Stimulated activated CD4-positive, alpha-beta T cell treated with anti-CD3 and anti-CD28 coated beads, Interleukin-4, amount 100 ng/mL, for 24 hours (primary cell): Measurements from ENCODE around the gene LDHAL6B.
"Not testable (repeated sequence)": the region's sequence is repeated elsewhere in the genome, so short reads cannot be mapped to it uniquely, and the experiment has no call there.

Experiments used
- DNase-seq: peaks from one replicate; pipeline ENCODE4 v3.0.0-alpha.2; 2020

LDHAL6B gene

DNA sequence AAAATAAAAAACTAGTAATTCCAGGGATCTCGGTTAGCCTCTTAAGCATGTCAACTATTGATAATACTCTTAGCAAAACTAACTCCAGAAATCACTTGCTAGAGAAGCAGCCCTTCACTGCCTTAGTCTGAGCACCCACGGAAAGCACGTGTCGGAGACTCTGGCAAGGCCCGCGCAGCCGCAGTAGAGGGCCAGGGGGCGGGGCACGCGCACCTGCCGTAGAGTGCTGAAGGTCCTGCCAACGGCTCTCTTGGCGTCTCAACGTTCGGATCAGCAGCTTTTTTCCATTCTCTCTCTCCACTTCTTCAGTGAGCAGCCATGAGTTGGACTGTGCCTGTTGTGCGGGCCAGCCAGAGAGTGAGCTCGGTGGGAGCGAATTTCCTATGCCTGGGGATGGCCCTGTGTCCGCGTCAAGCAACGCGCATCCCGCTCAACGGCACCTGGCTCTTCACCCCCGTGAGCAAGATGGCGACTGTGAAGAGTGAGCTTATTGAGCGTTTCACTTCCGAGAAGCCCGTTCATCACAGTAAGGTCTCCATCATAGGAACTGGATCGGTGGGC lies at the start of gene LDHAL6B:
Gene LDHAL6B (plus strand): TSS at position 221 of the 561 bp plus-strand sequence. CDS start 98 bp downstream, at position 319.
- no peak for DNase-seq

DNA sequence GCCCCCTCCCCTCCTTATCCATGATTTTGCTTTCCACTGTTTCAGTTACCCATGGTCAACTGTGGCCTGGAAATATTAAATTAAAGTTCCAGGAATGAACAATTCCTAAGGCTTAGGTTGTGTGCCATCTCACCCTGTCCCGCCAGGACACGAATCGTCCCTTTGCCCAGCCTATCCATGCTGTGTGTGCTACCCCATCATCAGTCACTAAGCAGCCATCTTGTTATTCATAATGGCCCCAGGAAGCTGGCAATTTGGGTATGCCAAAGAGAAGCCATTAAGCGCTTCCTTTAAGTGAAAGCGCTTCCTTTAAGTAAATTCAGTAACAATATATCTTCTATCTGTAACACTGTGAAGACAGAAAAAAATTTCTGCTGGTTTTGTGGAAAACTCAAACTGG lies 49.2 kb upstream of the LDHAL6B start:
- no peak for DNase-seq

DNA sequence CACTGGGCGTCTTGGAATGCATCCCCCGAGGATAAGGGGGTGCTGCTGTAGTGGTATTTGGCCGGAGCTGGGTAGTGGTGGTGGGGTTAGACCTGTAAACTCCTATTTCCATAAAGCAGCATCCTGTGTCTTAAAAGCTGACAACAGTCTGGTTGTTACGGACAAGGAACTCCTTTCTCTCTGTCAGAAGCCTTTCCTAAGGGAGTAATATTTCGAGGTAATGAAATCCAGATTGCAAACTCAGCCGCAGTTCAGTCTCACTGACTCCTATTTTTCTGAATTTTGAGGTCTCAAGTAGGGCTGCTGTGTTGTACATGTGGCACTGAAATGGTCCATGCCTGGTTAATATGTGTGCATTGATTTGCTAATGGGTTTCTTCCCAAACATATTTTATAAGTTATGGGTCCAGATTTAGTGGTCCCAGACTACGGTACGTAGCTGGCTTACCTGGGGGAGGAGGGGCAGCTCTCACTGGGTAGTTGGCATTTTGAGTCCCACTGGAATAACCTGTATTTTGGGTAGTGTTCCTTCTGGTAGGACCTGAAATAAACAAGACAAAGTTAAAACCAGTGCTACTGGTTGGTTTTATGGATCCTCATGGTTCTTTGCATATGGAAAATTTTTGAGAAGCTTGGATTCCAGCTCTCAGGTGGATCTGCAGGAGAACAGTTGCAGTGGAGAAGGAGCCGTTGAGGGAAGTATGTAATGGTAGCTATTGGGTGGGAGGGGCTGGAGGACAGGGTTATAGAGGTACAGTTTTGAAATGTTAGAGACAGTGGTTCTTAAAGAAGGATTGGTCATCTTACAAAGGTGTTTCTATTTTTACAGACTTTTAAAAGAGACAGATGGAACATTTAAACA lies 48.6 kb upstream of the LDHAL6B start:
- no peak for DNase-seq

DNA sequence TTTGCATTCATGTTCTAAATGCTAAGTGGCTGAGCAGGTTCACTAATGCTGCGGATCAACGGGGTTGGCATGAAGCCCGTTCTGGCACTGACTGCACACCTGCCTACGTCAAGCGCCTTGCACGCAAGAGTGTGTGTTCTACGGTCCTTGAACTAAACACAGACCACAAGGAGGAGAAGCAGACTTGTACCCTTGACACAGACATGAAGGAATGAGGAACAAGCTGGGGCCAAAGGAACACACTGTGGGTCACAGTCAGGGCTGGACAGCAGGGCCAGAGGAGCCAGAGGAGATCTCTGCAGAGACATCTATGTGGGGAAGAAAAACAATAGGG lies 48.0 kb upstream of the LDHAL6B start:
- no peak for DNase-seq

DNA sequence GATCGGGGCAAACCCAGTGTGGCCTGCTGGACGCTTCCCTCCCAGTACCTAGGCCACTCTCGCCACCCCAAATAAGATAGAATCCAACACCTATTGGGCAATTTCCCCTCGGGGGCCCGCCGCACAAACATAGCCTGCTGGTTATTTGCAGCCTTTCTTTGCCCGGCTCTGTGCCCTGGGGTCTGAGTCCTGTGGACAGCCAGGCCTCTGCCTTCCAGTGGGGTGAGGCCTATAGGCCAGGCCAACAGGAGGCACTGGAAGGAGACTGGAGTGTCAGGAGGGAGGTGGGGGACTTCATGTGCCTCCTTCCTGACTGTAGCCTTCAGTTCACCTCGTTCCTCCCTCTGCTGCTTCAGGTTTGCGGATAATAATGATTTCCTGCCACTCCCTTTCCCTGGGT lies 47.4 kb upstream of the LDHAL6B start:
- DNase-seq, result no peak

DNA sequence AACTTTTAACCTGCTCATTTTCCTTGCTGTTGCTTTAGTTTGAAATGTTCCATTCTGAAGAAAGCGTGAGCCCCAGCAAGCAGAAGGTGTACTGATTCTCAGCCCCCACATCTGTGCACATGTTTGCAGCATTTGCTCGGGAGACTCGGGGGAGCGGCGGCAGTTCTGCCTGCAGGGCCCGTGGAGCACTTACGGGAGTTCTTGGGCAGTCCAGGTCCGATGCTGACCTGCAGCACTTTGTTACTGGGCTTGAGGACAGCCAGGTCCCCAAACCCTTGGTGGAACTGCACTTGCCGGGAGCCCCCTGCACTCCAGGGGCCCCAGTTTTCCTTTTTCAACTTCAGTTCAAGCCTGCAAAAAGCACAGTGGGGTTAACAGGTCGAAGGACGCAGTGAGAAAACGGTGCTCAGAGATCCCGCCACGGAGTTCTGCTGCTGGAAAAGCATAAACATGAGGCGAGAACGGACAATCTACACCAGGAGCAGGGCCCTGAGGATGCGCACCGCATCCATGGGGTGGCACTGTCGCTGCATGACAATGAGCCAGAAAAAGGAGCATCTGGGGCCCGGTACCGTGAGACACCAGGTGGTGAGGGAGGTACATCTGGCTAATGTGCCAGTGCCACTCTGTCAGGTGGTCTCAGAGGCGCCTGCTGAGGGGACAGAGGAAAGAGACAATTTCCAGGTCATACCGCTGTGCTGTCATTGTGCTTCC lies 45.6 kb upstream of the LDHAL6B start:
- DNase-seq, result peak; percentile 11

DNA sequence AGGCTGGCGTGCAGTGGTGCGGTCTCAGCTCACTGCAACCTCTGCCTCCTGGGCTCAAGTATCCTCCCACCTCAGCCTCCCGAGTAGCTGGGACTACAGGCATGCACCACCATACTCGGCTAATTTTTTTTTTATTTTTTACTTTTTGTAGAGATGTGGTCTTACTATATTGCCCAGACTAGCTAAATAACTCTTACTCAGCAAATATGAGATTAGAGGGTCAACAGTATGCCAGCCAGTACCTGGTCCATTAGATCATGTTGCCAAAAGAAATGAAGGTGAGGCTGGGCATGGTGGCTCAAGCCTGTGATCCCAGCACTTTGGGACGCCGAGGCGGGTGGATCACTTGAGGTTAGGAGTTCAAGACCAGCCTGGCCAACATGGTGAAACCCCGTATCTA lies 44.6 kb upstream of the LDHAL6B start:
- not testable (repeated sequence) for DNase-seq

DNA sequence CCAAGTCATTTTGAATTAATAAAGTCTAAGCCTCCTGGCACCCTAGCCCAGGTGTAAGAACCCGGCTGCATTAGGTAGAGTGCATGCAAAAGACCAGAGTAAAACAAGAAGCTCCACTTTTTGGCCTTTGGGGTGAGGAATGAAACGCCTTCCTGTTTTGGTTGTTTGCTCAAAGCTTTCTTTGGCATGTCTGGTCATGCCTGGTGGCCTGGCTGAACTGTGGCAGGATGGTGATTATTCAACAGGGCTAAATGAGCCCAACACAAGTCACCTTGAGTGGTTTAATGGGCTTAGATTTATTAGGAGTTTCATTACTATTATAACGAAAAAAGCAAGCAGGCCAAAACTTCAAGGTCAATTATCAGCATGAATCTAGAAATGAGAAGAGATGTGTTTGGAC lies 40.9 kb upstream of the LDHAL6B start:
- DNase-seq, result no peak

DNA sequence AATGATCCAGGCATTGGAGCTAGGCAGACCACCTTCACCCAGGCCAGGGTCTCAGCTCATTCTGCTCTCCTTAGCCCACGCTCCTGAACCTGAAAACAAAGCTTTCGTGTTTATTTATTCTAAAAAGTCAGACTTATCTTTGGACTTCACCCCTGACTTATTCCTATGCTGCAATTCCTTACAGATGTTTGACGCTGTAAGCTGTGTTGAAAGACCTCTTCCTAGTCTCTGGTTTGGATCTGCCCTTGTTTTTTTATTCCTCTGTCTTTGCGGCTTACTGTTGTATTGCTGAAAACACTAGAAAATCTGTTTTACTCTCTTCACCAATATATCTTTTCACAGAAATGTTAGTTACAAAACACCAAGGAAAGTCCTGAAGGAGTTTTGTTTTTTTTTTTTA lies 40.5 kb upstream of the LDHAL6B start:
- no peak for DNase-seq

DNA sequence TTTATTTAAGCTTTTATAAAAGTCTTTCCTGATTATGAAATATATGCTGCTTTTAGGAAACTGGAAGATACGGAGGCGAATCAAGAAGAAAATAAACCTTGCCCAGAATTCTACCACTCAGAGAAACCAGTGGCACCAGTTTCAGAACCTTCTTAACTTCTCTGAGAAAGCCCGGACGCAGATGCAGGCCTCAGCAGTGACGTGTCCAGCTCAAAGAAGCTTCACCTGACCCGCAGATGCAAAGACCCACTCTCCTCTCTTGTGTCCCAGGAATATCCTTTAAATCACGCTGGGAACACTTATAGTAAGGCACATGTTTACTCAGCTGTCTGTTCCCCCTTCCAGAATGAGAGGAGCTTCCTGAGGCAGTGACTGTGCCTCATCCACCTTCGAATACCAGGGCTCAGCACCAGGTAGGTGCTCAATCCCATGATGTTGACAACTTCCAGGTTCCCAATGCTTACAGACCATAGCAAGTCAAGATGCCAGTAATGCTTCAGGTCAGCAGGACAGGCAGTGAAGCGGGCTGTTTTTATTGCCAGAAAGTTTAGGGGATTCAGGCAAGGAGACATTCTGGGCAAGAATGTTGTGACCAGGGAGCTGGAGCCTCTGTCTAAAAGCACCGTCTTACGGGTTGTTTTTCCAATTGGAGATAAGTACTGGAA lies 39.9 kb upstream of the LDHAL6B start:
- DNase-seq, result no peak

DNA sequence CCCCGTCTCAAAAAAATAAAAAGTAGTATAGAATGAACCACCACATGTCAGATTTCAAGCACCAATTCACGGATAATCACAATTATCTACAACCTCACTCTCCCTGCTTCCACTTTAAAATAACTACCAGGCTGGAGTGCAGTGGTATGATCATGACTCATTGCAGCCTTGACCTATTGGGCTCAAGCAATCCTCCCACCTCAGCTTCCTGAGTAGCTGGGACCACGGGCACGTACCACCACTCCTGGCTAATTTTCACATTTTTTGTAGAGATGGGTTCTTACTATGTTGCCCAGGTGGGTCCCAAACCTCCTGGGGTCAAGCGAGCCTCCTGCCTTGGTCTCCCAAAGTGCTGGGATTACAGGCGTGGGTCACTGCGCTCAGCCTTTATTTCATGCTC lies 38.1 kb upstream of the LDHAL6B start:
- no peak for DNase-seq

DNA sequence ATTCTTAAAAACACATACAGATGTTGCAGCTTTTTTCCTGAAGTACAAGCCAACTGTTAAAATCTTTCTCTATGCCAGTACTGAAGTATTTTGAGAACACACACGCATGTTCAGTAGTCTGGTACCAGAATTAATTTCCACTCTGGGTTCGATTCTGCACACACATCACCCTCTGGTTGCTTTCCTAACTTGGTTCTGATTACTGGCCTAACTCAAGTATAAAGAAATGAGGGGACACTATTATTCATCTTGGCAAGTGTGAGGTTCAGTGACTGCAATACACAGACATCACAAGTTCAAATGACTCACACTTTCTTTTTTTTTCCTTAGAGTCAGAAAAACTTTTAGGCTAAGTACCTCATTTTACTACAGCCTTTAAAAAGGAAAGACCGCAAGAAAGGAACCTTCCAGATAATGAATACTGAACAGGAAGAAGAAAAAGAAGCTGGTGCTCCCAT lies 37.4 kb upstream of the LDHAL6B start:
- no peak for DNase-seq

DNA sequence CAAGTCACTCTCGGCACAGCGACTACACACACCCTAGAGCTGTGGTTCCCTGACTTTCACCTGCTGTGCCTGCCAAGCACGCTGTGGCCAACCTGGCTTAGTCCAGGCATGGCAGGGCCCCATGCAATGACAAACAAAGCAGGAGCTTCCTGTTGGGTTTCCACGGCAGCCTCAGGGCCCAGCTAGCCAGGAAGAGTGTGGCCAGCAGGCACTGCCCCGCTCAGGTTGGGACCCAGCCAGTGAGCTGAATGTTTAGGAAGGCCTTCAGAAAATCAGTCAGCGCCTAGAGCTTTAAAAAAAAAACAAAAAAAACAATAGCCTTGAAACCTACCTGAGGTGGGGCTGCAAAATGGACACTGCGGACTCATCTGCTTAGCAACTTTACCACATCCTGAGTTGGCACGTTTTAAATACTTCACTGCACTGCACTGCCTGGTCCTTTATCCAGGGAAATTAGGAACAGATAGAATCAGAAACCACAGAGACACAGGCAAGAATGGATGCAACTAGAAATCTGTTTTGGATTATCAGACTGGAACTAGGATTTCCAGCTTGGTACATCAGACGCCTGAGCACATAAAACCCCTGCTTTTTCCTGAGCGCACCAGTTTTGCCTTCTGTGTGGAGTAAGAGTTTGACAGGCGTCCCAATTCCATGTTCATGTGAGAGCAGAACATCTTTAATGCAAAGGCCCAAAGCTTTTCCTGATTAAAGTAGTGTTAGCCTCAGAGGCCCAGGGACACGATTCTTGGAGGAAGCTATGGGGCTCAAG lies 36.2 kb upstream of the LDHAL6B start:
- DNase-seq, result no peak

DNA sequence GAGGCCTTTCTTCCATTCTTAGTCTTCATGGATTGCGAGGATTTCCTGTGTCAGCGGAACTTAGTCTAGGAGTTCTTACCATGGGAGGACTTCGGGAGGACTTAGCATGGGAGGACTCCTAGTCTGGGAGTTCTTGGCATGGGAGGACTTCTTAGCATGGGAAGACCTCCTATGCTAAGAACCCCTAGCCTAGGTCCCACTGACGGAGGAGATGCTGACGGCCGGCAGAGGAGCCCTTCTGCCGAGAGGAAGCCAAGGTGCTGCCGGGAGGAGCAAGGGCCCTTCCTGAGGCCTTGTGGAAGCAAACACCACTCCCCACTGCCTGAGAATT lies 35.6 kb upstream of the LDHAL6B start:
- DNase-seq, result no peak

DNA sequence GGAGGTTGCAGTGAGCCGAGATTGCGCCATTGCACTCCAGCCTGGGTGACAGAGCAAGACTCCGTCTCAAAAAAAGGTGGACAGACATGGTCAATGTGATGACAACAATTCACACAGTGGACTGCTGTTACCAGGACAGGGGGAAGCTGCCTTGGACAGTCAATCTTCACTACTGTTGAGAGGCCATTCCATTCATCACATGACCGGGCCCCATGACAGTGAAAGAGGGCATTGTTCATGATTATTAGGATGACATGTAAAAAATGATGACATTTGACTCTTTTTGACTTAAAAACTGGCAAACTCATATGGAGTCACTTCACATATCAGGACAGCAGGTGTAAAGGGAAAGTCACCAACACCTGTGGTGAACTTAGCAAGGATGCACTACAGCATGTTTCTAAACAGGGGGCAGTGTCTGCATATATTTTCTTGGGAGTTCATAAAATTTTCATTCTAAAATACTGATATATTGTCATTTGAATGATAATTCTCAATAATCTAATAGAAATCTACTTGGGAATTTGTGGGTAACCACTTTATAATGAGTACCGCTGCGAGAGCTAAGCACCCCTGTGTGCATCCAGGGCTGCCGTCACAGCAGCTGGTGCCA lies 34.2 kb upstream of the LDHAL6B start:
- no peak for DNase-seq

DNA sequence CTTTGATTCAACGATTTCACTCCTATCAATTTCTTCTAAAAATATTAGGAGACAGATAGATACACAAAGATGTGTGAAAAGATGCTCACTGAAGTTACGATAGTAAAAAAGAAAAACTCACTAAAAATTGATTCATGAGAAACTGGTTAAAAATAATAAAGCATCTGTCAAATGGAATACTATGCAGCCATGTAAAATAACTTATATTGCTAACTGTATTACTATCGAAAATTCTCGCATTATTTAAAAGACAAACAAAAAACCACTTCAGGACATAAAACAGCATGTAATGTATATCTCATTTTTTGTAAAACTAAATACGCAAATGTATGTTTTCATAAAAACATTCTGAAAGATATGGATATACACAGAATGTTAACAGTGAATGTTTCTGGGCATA lies 33.4 kb upstream of the LDHAL6B start:
- DNase-seq, result no peak

DNA sequence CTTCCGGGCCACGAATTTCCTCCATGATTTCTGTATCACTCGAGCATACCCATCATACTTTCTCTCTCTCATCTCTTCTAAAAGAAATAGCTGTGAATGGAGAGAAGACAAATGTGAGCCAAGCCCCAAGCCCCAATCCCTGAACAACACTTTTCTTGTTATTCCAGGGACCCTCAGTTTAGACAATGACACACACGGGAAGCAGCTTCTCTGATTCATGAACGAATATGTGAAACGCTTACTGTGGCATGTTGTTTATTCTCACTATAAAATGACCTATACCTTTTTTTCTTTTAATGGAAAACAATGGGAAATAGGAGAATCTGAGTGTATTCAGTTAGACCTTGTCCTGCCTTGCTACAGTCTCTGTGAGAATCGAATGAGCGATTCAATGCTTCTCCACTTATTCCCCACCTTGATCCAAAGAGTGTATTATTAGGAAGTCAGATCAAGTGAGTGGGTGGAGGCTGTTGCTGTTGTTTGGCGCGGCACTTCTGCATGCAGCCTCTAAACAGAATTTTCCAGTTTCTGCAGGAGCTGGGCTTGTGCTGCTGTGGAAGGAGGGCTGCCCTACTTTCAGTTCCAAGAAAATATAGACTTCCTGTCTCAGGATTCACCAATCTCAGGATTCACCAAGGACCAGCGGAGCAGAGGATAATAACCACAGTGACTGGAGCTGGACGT lies 32.4 kb upstream of the LDHAL6B start:
- no peak for DNase-seq

DNA sequence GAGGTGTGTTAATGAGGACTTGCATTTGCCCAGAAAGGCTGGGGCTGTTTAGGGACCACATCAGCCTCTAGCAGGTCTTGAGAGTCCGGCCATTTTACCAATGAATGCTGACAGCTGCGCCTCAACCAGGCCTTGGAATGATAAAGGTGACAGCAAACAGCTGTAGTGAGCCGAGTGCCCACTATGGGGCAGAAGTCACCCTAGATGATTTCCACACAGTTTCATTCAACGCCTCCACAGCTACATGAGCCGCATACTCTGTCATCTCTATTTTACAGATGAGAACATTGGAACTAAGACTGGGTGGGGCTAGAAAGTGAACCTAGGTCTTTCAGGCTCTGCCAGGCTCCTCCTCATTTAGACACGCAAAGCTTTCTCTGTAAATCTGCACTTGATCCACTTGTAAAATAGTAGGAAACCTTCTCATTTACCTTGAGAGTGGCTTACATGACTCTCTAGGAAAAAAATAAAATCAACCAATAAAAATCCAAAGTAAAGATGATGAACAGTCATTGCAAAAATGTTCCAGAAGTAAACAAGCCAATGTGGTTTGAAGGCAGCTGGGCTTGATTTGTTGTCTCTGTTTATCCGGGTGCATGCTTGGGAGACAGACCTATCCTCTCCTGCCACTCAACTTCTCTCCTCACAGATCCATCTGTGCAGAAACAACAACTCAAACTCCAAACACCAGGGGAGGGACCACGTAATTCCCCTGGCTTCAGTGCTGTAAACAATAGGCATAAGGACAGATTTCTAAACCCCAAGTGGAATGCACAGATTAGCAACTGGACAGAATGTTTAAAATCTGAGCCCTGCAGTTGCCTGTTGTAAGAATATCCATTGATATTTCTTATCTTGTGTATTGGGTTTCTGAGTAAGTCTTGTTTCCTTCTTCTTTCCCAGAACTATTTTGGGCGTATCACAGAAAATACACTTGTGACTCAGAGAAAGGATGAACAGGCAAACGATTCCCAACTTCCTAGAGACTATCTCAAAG lies 31.5 kb upstream of the LDHAL6B start:
- peak; percentile 48 for DNase-seq

DNA sequence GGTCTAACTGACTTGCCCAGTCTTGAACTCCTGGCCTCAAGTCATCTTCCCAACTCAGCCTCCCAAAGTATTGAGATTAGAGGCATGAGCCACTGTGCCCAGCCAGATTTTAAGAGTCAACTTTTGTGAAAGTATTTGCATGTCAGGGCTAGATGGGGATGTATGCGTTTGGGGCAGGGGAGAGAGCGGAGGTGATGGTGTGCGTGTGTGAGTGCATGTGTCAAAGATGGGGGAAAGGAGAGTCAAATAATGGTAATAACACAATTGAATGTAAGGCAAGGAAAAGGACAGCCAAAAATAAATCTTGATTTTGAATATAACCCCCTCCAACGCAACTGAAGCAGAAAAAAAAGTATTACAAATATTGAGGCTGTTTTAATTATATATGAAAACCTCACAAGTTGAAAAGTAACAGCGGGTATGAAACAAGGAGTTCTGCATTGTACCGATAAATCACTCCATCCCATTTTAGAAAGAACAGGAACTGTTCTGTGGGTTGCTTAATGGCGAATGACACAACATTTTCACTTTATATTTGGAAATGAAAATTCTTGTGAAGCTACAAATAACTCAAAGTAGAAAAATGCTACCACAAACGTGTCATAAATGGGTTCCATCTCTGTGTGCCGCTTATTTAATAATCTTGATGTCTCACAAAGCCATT lies 29.9 kb upstream of the LDHAL6B start:
- no peak for DNase-seq

DNA sequence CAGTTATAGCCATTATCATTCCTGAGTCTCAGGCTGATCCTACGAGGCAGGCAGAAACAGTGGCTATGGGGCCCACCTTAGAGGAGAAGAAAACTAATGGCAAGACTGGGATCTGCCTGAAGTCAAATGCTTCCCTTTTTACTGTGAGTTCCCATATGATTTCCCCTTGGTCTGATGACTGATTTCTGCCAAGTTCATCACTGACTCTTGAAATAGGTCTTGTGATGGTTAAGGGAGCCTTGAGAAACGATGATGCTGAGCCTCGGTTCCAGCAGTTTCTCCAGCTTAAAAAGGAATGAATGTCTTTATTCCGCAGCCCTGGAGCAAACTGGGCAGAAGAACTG lies 29.4 kb upstream of the LDHAL6B start:
- no peak for DNase-seq
